Activated B cell treated with CpG ODN at 0.5 μM for 24 hours (primary cell): ENCODE measurements around the gene DGAT2. TPM values are rescaled to one million over a fixed set of nuclear protein-coding genes. Genes with fewer than 3 reads are reported as not detected.
A peak's percentile ranks its signal among the peaks of the same experiment; 100 is the strongest.

Experiments
- ATAC-seq: fragments of 200-7000 bp; cut with Tn5 transposase; one replicate; pipeline ENCODE4 v1.10.0; 2021; ENCODE audit warnings: low read depth, mild to moderate bottlenecking, moderate library complexity
- CTCF ChIA-PET: fragments of 350-600 bp; sonication (Branson Sonifier 250); formaldehyde crosslinking; loops from one replicate; lab custom pipeline; 2021; ENCODE audit warnings: antibody characterized with exemption; lab: Charles Lee
- POLR2A ChIA-PET: fragments of 350-600 bp; sonication (Branson Sonifier 250); formaldehyde crosslinking; loops from one replicate; lab custom pipeline; 2021; ENCODE audit warnings: antibody characterized with exemption; lab: Charles Lee
- DNase-seq: peaks from one replicate; pipeline ENCODE4 v3.0.0; 2022
- H3K27ac Mint-ChIP-seq: one replicate; pipeline ENCODE4 v1.8.0; 2020; ENCODE audit warnings: mixed read lengths
- H3K27me3 Mint-ChIP-seq: one replicate; pipeline ENCODE4 v1.8.0; 2021; ENCODE audit warnings: mixed read lengths
- H3K36me3 Mint-ChIP-seq: one replicate; pipeline ENCODE4 v1.8.0; 2021; ENCODE audit warnings: low read depth, mixed read lengths
- H3K4me1 Mint-ChIP-seq: one replicate; pipeline ENCODE4 v1.8.0; 2021; ENCODE audit warnings: mixed read lengths
- H3K4me3 Mint-ChIP-seq: one replicate; pipeline ENCODE4 v1.8.0; 2020; ENCODE audit warnings: mild to moderate bottlenecking, mixed read lengths
- H3K9me3 Mint-ChIP-seq: one replicate; pipeline ENCODE4 v1.8.0; 2020; ENCODE audit warnings: mixed read lengths
- CTCF ChIP-seq: fragments of 200-600 bp; IDR thresholded peaks from one replicate; pipeline ENCODE4 v1.8.0; 2022; ENCODE audit warnings: antibody characterized with exemption, mild to moderate bottlenecking
- intact Hi-C: fragments of 100-400 bp; cut with micrococcal nuclease; formaldehyde crosslinking; loops from one replicate; pipeline ENCODE4 v1.15.1; 2024
- total RNA-seq: library from RNA; stranded (reverse); gene quantifications from 2 replicates; pipeline ENCODE4 v1.2.3, GENCODE V29; 2022

Gene DGAT2
- total RNA-seq, 1 donor from 2014 or later: 7.9 TPM

- H3K27me3 Mint-ChIP-seq: no peaks in the 10 kb centered on the region
- intact Hi-C loops: loop anchor here (2.0 kb wide), 1 partner anchor 16 kb away; no protein-coding TSS in a partner anchor
- peaks cover 89% of the 10 kb centered on the region for H3K4me1 Mint-ChIP-seq
- DNase-seq (no peak), ATAC-seq (no peak)
- H3K4me3 Mint-ChIP-seq: no peak overlapping the region
- no peak for TF ChIP-seq CTCF
- POLR2A ChIA-PET: interaction anchor here (0.6 kb wide), 1 partner anchor 33 kb away, joined by 7 read pairs; no protein-coding TSS in a partner anchor
- H3K36me3 Mint-ChIP-seq: peaks cover 46% of the 10 kb centered on the region
- H3K27ac Mint-ChIP-seq: no peak overlapping the region
- CTCF ChIA-PET: interaction anchor here (1.8 kb wide), 1 partner anchor 368 kb away, joined by 4 read pairs; no protein-coding TSS in a partner anchor
- H3K9me3 Mint-ChIP-seq: no peaks in the 10 kb centered on the region
These were observed 71.9 kb downstream of the DGAT2 start for GRCh38 chr11:75840522-75840921.

GRCh38 chr11:75841739-75842138 is 73.2 kb downstream of the DGAT2 start:
- Mint-ChIP-seq H3K36me3 (peaks cover 54% of the 10 kb centered on the region), H3K9me3 (no peaks in the 10 kb centered on the region), H3K27me3 (no peaks in the 10 kb centered on the region), H3K4me1 (peaks cover 86% of the 10 kb centered on the region), H3K27ac (no peak overlapping the region), H3K4me3 (no peak overlapping the region)
- ATAC-seq (no peak), DNase-seq (no peak)
- TF ChIP-seq CTCF: no peak
- POLR2A ChIA-PET: no interaction called here
- CTCF ChIA-PET: interaction anchor here (1.8 kb wide), 1 partner anchor 367 kb away, joined by 4 read pairs; no protein-coding TSS in a partner anchor
- intact Hi-C loops: loop anchor here (2.0 kb wide), 1 partner anchor 17 kb away; no protein-coding TSS in a partner anchor

GRCh38 chr11:75845324-75845723 is 76.7 kb downstream of the DGAT2 start:
- H3K27ac Mint-ChIP-seq: no peak overlapping the region
- no peak overlapping the region for H3K4me3 Mint-ChIP-seq
- H3K9me3 Mint-ChIP-seq: no peaks in the 10 kb centered on the region
- peaks cover 77% of the 10 kb centered on the region for H3K4me1 Mint-ChIP-seq
- peaks cover 47% of the 10 kb centered on the region for H3K36me3 Mint-ChIP-seq
- CTCF ChIA-PET: no interaction called here
- DNase-seq (no peak), ATAC-seq (no peak)
- POLR2A ChIA-PET: interaction anchor here (1.0 kb wide), 1 partner anchor 30 kb away, joined by 3 read pairs; the partner anchor contains the start of gene UVRAG
- intact Hi-C loops: no loop called here
- no peaks in the 10 kb centered on the region for H3K27me3 Mint-ChIP-seq
- TF ChIP-seq CTCF: no peak

GRCh38 chr11:75849894-75850293 is 81.3 kb downstream of the DGAT2 start:
- ATAC-seq: no peak

More at GRCh38 chr11:75849894-75850293, 81.3 kb downstream of the DGAT2 start:
- Mint-ChIP-seq H3K27me3 (no peaks in the 10 kb centered on the region), H3K4me1 (peaks cover 59% of the 10 kb centered on the region), H3K27ac (peak overlapping the region; percentile 42), H3K4me3 (peak overlapping the region; percentile 8), H3K9me3 (no peaks in the 10 kb centered on the region), H3K36me3 (peaks cover 61% of the 10 kb centered on the region)
- no peak for TF ChIP-seq CTCF
- POLR2A ChIA-PET: no interaction called here
- no peak for DNase-seq
- intact Hi-C loops: loop anchor here (2.0 kb wide), 2 partner anchors 13 to 17 kb away; no protein-coding TSS in a partner anchor
- CTCF ChIA-PET: no interaction called here
